Hepatocyte (in vitro differentiated cells): Measurements from ENCODE around the gene TMF1.

ENCODE experiments used
- EZH2 ChIP-seq: fragments of 200-600 bp; sonication (generic); IDR thresholded peaks from 2 replicates; pipeline ENCODE4 v1.6.1; 2016; ENCODE audit warnings: antibody characterized with exemption, mild to moderate bottlenecking, borderline replicate concordance
- EZH2phosphoT487 ChIP-seq: fragments of 200-600 bp; sonication (generic); IDR thresholded peaks from one replicate; pipeline ENCODE4 v1.6.1; 2018; ENCODE audit warnings: antibody characterized with exemption, mild to moderate bottlenecking, low read depth, moderate library complexity; ENCODE audit not compliant: unreplicated experiment, severe bottlenecking
- TF ChIP-seq, protein P1 (sequence below): fragments of 200-600 bp; sonication (generic); IDR thresholded peaks from 2 replicates; pipeline ENCODE4 v1.5.1; 2016; ENCODE audit warnings: antibody characterized with exemption, mild to moderate bottlenecking; ENCODE audit not compliant: poor library complexity

DNA sequence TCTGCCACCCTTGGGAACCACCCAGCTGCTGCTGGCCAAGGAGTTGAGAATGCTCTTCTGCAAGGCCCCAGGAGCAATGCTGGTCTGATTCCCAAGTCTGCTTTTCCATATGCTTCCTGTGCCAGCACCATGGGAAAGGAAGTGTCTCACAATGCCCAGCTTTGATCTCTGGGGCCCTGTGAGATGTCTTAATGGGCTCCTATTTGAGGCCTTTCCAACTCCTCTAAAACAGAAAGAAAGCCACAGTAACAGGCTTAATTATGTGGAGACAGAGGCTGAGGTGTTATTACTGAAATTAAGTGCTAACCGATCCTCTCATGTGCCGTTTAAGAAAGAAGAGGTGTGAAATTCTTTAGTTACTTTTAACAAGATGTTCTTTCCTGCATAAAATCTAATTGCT lies 43.2 kb downstream of the TMF1 start:
- TF ChIP-seq, protein P1, sequence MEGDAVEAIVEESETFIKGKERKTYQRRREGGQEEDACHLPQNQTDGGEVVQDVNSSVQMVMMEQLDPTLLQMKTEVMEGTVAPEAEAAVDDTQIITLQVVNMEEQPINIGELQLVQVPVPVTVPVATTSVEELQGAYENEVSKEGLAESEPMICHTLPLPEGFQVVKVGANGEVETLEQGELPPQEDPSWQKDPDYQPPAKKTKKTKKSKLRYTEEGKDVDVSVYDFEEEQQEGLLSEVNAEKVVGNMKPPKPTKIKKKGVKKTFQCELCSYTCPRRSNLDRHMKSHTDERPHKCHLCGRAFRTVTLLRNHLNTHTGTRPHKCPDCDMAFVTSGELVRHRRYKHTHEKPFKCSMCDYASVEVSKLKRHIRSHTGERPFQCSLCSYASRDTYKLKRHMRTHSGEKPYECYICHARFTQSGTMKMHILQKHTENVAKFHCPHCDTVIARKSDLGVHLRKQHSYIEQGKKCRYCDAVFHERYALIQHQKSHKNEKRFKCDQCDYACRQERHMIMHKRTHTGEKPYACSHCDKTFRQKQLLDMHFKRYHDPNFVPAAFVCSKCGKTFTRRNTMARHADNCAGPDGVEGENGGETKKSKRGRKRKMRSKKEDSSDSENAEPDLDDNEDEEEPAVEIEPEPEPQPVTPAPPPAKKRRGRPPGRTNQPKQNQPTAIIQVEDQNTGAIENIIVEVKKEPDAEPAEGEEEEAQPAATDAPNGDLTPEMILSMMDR = no peak
- no peak for TF ChIP-seq EZH2
- TF ChIP-seq EZH2phosphoT487 = no peak
